Medulla oblongata (tissue), 1 donor: ENCODE data around the gene SLC7A7.
"Not testable (repeated sequence)": the region's sequence is repeated elsewhere in the genome, so short reads cannot be mapped to it uniquely, and the experiment has no call there.

ENCODE experiments used
- DNase-seq: peaks from one replicate; pipeline ENCODE4 v3.0.0-alpha.2; 2015; ENCODE audit errors: extremely low spot score

Gene SLC7A7

DNA sequence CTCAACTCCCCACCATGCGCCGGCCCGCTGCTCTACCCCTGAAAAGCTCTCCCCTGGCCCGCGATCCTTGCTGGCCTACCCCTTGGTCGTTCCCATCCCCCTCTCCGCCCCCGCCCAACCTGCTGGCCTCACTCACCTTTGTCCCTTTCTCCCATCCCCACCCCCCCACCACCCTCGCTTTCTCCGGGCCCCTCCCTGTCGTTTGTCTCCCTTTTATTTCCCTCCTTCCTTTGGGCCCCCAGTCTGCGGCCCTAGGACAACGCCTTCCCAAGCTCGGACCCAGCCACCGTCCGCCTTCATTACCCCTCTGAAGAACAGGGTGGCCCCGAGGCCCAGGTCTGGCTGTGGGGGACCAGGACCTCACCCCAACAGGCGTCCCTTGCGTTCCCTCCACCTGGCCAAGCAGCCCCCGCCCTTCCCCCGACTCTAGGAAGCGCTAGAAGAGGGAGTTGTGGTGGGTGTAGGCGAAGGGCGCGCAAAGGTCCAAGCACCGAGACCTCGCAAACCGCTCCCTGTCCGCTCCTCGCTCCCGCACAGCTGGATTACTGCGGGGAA lies 6.9 kb upstream of the SLC7A7 start:
- DNase-seq = no peak

DNA sequence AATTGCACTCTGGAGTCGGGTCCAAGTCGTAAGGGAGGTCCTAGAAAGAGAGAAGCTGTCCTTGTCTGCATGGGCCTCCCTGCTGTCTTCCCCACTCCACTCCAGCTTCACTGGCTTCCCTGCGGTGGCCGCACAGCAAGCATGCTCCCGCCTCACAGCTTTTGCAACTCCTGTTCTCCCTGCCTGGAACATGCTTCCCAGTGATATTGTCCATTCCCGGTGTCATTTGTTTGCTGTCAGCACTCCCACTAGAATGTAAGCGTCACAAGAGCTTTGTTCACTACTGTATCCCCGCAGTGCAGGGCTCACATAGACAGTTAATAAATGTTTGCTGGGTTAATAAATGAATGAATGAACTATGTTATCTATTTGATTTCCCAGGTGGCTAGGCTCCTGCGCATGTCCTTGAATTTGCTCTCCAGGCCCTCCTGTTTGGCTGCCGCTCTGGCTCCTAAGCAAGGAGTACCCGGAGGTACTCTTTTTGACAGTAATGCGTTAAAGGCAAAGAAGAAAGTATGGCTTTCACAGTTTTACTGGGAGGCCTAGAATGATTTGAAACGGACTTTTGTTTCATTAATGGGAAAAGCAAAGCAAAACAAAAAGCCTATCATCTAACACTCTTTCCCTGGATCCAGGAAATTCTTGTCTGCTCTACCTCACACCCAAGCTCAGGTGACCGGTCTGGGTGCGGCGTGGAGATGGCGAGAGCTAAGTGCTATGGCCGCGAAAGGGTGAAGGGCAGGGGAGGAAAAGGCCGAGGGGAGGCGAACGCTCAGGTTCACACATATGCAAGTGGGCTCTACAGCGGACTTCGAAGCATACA lies 6.2 kb upstream of the SLC7A7 start:
- no peak for DNase-seq

DNA sequence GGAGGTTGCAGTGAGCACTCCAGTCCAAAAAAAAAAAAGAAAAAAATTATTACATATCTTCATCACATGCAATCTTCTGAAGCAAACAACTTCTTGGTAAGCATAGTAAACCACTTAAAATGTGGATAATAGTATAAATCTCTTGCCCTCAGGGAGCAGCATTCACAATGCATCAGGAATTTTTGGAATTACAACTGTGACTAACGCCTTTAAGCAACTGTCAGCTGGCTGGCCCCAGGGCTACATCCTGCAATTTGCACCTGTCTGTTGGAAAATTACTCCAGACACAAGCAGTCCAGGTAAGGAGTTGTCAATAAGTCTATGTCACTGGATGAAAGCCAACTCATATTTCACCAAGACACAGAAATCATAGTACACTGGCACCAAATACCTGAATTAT lies 5.5 kb upstream of the SLC7A7 start:
- no peak for DNase-seq

DNA sequence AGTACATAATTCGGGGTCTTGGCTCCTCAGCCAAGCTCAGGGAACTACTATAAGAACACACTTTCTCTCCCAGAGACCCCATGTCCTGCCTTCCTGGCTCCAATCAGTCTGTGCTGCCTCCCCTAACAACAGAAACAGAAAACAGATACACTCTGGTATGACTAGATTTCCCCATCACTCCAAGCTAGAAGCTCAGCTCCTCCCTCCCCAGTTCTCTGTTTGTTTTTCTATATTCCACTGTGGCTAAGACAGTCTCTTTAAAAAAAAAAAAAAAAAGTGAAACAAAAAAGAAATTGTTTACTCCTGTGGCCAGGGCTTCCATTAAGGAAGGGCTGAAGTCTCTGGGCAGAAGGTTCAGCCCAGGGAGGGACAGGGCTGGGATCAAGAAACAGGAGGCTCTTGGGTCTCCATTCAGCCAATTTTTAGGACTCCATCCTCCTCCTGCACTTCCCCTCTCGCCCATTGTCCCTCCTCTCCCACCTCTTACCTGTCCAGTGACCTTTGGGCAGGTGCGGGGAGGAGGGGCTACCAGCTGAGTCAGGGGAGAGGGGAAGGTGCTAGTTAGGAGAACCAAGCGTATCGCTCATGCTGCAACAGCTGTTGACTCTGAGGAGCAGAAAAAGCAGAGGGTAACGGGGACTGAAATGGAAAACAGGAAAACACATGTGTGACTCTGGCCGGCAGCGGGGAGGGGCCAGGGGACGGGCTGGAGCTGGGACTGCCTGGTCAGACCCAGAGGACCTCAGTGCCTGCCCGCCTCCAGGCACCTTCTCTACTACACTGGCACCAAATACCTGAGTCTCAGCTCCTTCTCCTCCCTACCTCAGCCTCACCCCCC lies 4.1 kb upstream of the SLC7A7 start:
- peak; percentile 48 for DNase-seq

DNA sequence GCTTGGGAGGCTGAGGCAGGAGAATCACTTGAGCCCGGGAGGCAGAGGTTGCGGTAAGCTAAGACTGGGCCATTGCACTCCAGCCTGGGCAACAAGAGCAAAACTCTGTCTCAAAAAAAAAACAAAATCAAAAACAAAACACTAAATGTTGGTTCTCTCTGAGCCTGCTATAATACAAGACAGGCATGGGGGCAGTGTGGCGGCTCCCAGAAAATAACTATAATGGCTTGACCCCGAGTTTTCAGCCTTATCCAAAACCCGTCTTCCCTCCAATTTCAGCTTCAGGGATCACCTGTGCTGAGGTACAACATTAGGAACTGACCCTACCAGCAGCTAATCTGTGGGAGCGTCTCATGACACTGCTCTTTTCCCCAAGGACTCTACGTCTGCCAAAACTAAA lies 862 bp downstream of the SLC7A7 start:
- no peak for DNase-seq

DNA sequence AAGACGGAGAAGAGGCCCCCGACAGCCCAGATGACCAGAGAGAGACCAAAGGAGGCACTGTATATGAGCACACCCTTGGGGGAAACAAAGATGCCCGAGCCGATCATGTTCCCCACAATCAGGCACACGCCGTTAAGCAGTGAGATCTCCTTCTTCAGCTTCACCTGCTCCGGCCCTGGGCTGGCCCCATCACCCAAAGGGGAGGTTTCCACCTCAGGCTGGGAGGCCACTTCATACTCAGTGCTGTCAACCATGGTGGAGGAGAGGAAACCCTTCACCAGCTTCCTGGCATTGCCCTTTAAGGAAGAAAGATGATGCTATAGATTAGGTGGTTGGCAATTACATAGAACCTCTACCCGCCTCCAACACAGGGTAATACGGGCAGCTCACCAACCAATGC lies 2.1 kb downstream of the SLC7A7 start:
- DNase-seq = no peak

DNA sequence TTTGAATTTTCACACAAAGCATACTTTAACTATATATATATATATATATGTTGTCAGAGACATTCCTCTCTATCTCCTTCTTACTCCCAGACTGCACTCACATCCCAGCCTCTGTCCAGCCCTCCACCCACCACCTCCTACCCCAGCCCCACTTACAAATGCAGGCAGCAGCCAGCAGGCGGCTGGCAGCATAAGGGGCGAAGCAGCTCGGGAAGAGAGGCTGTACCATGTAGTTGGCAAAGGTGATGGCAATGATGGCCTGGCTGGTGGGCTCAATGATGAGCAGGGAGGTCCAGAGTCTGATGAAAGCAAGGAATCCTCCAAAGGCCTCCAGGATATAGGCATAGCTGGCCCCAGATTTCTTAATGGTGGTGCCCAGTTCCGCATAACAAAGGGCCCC lies 2.5 kb downstream of the SLC7A7 start:
- DNase-seq = no peak

DNA sequence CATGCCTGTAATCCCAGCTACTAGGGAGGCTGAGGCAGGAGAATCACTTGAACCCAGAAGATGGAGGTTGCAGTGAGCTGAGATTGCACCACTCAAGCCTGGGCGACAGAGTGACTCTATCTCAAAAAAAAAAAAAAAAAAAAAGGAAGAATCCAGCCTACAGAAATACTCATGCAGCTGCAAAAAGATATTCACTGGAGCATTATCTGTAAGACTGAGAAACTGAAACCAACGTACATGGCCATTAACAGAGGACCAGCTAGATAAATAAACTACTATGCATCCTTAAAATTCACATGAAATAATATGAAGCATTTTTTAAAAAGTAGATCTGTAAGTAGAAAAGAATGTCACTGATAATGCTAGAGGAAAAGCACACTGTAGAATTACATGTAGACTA lies 3.5 kb downstream of the SLC7A7 start:
- DNase-seq = no peak

DNA sequence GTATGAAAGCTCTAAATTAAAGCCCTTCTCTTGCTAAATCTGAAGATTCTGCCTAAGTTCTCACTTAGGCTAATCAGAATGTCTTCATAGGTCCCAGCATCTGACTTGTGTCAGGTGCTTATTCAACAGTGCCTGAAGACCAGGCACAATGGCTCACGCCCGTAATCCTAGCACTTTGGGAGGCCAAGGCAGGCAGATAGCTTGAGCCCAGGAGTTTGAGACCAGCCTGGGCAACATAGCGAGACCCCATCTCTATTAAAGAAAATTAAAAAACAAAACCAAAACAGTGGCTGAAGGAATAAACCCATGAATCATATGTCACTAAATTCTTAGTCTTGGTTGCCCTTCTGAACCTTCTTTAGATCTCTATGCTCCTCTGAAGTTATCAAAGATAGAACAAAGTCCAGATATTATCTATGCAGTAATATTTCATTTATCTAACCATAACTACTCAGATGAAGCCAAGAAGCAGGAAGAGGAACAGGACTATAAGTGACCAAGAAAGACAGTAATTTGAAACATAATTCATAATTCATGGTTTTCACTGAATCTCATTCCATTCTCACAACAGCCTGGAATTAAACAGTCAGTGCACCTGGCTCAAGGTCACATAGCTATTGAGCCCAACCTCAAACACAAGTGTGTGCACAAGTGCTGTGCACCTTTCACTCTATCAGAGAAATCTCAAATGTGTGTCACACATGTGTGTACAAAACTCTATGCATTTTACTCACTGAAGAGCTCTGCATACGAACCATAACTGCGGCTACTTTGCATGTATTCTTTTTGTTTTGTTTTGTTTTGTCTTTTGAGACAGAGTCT lies 6.6 kb downstream of the SLC7A7 start:
- no peak for DNase-seq

DNA sequence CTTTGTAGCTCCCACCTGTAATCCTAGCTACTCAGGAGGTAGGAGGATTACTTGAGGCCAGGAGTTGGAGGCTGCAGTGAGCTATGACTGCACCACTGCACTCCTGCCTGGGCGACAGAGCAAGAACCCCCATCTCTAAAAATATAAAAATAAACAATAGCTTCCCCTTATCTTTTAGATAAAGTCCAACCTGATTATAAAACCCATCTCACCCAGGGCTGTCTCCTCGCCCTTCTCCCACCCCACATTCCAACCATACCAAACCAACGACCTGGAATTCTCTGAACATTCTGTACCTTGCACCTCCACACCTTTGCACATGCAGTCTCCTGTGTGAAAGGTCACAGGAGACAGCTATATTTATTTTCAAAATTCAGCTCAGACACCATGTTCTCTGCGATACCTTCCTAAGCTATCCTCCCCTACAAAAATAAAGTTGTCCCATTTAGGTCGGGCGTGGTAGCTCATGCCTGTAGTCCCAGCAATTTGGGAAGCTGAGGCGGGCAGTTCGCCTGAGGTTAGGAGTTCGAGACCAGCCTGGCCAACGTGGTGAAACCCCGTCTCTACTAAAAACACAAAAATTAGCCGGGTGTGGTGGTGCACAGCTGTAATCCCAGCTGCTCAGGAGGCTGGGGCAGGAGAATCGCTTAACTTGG lies 7.7 kb downstream of the SLC7A7 start:
- DNase-seq = no peak

DNA sequence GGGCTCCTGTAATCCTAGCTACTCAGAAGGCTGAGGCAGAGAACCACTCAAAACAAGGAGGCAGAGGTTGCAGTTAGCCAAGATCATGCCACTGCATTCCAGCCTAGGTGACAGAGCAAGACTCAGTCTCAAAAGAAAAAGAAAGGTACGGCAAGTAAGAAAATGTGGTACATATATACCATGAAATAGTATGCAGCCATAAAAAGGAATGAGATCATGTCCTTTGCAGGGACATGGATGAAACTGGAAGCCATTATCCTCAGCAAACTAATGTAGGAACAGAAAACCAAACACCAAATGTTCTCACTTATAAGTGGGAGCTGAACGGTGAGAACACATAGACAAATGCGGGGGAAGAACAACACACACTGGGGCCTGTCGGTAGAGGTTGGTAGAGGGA lies 10.0 kb downstream of the SLC7A7 start:
- DNase-seq = not testable (repeated sequence)

DNA sequence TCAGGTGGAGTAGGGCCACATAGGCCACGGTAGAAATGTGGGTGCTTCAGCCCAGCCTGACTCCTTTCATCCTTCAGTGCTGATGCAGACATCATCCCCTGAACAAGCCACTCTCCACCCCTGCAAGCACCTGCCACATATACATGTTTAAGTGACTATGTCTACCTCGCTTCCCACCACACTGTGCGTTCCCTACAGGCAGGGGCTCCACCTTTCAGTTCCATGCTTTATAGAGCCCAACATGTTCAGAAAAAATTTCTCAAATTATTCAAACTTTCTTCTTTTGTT lies 11.6 kb downstream of the SLC7A7 start:
- DNase-seq = no peak

DNA sequence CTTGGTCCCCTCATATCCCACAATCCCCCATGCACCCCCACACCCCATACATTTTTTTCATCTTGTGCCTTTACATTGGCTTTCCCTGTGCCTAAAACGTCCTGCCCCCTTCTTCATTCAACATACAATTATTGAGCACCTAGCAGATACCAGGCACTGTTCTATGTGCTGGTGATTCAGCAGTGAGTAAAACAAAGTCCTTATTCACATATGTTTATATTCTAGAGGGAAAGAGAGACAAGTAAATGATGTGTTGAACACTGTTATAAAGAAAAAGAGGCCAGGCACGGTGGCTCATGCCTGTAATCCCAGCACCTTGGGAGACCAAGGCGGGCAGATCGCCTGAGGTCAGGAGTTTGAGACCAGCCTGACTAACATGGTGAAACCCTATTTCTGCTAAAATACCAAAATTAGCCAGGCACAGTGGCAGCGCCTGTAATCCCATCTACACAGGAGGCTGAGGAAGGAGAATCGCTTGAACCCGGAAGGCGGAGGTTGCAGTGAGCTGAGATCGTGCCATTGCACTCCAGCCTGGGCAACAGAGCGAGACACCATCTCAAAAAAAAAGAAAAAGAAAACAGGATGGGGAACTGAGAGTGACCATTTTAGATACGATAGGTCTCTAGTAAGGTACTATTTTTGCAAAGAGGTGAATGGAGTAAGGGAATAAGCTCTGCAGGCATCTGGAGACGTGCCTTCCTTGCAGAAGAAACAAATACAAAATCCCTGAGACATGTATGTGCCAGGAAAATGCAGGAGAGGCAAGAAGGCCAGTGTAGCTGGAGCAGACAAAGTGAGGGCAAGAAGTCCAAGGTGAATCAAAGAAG lies 12.2 kb downstream of the SLC7A7 start:
- no peak for DNase-seq

DNA sequence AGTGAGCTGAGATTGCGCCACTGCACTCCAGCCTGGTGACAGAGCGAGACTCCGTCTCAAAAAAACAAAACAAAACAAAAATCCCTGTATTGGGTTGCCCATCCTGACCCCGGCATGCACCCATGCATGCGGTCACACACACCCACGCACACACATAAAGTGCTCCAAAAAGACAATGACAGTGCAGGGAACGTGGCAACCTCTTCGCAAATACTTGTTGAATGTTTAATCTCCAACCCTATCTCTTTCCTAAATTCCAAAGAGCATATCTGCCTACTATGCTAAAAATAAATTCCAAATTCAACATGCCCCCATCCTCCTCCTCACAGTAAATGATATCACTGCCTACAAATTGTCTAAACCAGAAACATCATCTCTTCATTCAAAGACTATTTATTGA lies 13.5 kb downstream of the SLC7A7 start:
- no peak for DNase-seq

DNA sequence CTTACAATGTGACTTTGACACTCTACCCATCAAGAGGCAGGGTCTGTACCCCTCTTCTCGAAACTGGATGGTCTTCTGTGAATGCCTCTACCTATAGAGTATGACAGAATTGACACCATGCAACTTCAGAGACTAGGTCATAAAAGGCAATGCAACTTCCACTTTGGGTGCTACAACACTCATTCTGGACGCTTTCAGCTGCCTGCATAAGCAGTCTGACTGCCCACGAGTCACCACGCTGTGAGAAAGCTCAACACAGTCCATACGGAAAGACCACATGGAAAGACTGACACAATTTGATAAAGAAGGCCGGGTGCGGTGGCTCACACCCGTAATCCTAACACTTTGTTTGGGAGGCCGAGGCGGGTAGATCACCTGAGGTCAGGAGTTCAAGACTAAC lies 14.9 kb downstream of the SLC7A7 start:
- no peak for DNase-seq

DNA sequence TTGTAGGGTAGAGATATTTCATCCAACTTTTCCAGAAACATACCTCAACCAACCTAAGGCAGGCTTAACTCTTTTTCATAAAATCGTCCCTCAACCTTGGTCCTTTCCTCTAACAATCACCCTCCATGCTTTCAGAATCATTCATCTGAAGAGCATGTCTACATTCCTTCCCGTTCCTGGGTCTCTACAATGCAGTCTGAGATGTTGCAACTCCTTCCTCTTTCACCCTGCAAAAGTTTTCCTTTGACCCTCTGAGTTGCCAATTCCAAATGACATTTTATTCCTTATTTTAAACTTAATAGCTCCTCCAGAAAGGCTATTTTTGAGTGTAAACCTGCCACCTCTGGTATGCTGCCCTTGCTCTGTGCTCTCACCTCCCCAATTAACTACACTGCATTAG lies 16.7 kb downstream of the SLC7A7 start:
- DNase-seq = no peak

DNA sequence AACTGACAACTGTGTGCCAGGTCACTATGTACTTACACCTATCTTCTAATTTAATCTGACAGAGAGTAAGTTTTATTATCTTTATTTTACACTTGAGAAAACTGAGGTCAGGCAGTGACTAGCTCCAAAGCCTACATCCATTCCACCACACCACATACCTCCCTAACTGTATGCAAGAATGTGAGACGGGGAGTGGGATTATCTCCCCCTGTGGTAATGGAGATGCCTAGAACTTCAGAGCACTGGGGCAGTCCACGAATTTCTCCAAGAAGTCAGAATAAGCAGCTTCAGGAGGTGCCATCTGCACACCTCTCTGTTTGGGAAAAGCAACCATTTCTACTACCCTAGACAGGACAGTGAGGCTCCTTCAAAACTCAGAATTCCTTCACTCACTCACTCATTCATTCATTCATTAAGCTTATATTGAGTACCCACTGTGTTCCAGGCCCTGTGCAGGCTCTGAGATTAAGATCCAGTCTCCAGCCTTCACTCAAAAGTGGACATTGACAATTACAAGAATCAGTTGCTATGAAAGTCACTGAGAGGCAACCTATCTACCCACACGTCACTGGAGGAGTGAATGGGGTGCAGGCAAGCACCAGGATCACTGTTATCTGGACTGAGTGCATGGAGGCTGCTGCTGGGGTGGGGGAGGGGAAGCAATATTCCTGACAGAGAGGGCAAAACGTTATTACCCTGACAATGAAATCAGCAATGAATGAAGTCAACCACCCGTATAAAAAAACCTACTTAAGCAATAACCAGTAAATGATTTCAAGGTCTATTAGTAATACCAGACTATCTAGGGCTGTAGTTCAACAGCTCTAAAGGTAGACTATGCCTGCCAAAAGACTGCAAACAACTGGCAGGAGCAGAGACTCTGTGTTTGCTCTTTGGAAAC lies 18.0 kb downstream of the SLC7A7 start:
- DNase-seq = no peak

DNA sequence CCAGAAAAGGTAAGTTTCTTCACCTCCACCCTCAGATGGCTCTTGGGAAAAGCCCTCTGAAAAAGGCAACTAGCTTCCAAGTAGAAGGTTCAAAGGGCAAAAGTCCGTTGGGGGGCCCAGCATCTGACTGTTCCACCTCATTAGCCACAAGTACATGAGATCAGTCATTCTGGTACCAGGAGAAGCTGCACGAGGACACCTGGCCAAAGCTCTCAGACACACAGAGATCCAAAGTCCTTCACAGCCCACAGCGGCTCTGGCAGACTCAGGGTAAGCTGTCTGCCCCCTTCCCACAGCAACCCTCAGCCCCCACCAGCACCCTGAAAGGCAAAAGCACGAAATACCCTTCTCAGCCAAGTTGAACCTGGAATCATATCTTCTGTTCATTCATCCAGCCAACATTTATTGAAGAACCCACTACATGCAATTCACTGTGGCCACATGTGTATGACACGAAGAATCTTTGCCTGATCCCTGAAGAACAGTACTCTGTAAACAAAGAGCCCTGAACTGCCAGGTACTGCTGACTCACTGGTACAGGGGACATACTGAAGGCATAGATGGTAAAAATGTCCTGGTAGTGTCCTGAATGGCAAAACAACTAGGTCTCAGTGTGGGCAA lies 19.0 kb downstream of the SLC7A7 start:
- no peak for DNase-seq

DNA sequence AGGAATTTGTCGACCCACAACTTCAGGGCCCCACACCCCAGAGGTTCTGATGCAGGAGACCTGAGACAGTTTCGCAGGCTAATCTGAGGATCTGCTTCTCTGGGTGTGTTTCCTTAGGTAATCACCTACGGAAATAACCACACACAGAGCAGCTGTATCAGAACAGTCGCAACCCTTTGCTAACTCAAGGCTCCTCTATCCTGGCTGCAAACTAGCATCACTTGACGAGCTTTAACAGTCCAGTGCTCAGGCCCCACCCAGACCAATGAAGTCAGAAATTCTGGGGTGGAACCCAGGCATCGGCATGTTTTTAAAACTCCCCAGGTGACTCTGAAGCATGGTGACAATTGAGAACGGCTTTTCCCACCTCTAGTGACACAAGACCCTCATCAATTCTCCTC lies 20.7 kb downstream of the SLC7A7 start:
- no peak for DNase-seq
